Gastroesophageal sphincter (tissue), 4 donors: Measurements from ENCODE around the gene ZNF750. TPM values are rescaled to one million over a fixed set of nuclear protein-coding genes. Genes with fewer than 3 reads are reported as not detected.
A peak's percentile ranks its signal among the peaks of the same experiment; 100 is the strongest.

Source experiments
- ATAC-seq: fragments of 150-250 bp; one replicate; pipeline ENCODE4 v1.9.1; 2016; ENCODE audit warnings: mild to moderate bottlenecking, moderate library complexity
- H3K27ac ChIP-seq, 4 donors: fragments of 200-600 bp; sonication (generic) in 3 of 4; 1 replicate in 3 of 4; 2 replicates in 1 of 4; pipeline ENCODE4 v1.5.1; 2016 to 2019
- H3K27me3 ChIP-seq: fragments of 200-600 bp; sonication (generic); one replicate; pipeline ENCODE4 v1.5.1; 2019
- H3K36me3 ChIP-seq, 2 donors: fragments of 200-600 bp; sonication (generic); one replicate each; pipeline ENCODE4 v1.5.1; 2019; ENCODE audit warnings: control low read depth in 1 of 2
- H3K4me1 ChIP-seq, 3 donors: fragments of 200-600 bp; sonication (generic); 1 replicate in 2 of 3; 2 replicates in 1 of 3; pipeline ENCODE4 v1.5.1; 2016 to 2019; ENCODE audit warnings: control low read depth in 2 of 3
- H3K4me3 ChIP-seq, 2 donors: fragments of 200-600 bp; sonication (generic); one replicate each; pipeline ENCODE4 v1.5.1; 2019; ENCODE audit warnings: mild to moderate bottlenecking in 1 of 2, moderate library complexity in 1 of 2
- H3K9me3 ChIP-seq, 3 donors: fragments of 200-600 bp; sonication (generic); one replicate each; pipeline ENCODE4 v1.5.1; 2017 to 2019; ENCODE audit warnings: control low read depth in 2 of 3
- EP300 ChIP-seq: sonication (generic); formaldehyde crosslinking; IDR thresholded peaks from one replicate; pipeline ENCODE4 v1.6.1; 2017; ENCODE audit warnings: antibody characterized with exemption, mild to moderate bottlenecking
- POLR2A ChIP-seq, 2 donors: fragments of 450-650 bp; IDR thresholded peaks; one replicate each; pipeline ENCODE4 v1.6.1; 2017; ENCODE audit warnings: antibody characterized with exemption in 2 of 2, mild to moderate bottlenecking in 2 of 2, moderate library complexity in 1 of 2
- POLR2AphosphoS5 ChIP-seq: sonication (generic); formaldehyde crosslinking; IDR thresholded peaks from one replicate; pipeline ENCODE4 v1.6.1; 2017; ENCODE audit warnings: antibody characterized with exemption
- WGBS, 2 donors: methylation state at CpG; one replicate each; pipeline ENCODE4 v1.1.5; 2018; ENCODE audit warnings: low coverage in 1 of 2; 5-methylcytosine and 5-hydroxymethylcytosine counted together
- total RNA-seq, 4 donors: library from RNA; depleted of rRNA; stranded (reverse); fragments of >200 nt; gene quantifications; one replicate each; pipeline ENCODE4 v1.1.0, GENCODE V29; 2016
- TF ChIP-seq, protein P1 (sequence below), 4 experiments: fragments of 200-600 bp in 2 of 4; fragments of 450-650 bp in 2 of 4; sonication (generic) in 1 of 4; IDR thresholded peaks; one replicate each; pipeline ENCODE4 v1.5.1; 2017 to 2019; ENCODE audit warnings: antibody characterized with exemption in 4 of 4, mild to moderate bottlenecking in 2 of 4, moderate library complexity in 2 of 4

The ZNF750 gene
- total RNA-seq, 4 donors from 2014 or later = 0.46 to 1.6 (median 1.1) TPM; not detected in 1

DNA sequence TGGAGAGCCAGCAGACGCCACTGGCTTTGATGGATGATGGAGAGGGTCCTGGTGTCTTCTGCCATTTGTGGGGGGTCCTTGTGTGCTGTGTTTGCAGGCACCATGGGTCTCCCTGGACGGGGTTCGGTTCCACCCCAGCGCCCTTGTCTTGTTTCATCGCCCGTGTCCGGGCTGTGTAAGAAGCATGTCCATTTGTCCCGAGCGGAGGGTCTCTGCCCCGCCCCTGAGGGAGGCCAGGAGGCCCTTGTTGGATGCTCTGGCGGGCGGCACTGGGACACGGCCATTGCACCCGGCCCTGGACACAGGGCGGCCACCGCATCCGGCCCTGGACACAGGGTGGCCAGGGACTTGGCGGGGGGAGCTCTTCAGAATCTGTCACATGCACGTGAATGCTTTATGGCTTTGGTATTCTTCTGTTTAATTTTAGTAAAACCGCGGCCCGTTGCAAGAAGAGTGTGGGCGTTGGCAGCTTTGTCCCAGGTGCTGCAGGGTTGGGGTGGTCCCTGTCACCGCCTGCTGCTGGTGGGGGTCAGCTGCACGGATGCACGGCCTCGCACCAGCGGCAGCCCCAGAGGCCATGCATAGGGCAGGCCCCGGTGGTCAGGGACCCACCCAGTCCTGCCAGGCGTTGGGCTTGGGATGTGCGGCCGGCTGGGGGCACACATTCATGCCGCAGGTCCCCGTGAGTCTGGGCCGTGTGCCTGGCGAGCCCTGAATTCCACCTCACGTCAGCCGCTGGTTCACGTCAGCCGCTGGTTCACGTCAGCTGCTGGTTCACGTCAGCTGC lies 21.0 kb upstream of the ZNF750 start:
- peak overlapping the region in 2 of 4 donors; percentile 24 to 41 for H3K27ac ChIP-seq
- peaks cover 0 to 36% (median 0%) of the 10 kb centered on the region in 3 donors for H3K4me1 ChIP-seq
- no peak for TF ChIP-seq POLR2A (IDR thresholded peaks at IDR 0.05)
- no peak for TF ChIP-seq EP300
- TF ChIP-seq, protein P1, sequence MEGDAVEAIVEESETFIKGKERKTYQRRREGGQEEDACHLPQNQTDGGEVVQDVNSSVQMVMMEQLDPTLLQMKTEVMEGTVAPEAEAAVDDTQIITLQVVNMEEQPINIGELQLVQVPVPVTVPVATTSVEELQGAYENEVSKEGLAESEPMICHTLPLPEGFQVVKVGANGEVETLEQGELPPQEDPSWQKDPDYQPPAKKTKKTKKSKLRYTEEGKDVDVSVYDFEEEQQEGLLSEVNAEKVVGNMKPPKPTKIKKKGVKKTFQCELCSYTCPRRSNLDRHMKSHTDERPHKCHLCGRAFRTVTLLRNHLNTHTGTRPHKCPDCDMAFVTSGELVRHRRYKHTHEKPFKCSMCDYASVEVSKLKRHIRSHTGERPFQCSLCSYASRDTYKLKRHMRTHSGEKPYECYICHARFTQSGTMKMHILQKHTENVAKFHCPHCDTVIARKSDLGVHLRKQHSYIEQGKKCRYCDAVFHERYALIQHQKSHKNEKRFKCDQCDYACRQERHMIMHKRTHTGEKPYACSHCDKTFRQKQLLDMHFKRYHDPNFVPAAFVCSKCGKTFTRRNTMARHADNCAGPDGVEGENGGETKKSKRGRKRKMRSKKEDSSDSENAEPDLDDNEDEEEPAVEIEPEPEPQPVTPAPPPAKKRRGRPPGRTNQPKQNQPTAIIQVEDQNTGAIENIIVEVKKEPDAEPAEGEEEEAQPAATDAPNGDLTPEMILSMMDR (IDR thresholded peaks at IDR 0.05) = no peak
- no peak for TF ChIP-seq POLR2AphosphoS5
- 96 to 100% methylated on average over 1 to 6 of the region's 42 CpGs for WGBS, 2 donors
- H3K4me3 ChIP-seq = no peak overlapping the region
- no peak for ATAC-seq
- no peaks in the 10 kb centered on the region for H3K27me3 ChIP-seq
- H3K9me3 ChIP-seq = no peaks in the 10 kb centered on the region
- H3K36me3 ChIP-seq = no peaks in the 10 kb centered on the region

- H3K27ac ChIP-seq = peak overlapping the region in 3 of 4 donors; percentile 24 to 41 (median 30)
- no peaks in the 10 kb centered on the region for H3K9me3 ChIP-seq
- peak; percentile 61 for ATAC-seq
- no peaks in the 10 kb centered on the region for H3K27me3 ChIP-seq
- H3K36me3 ChIP-seq = peaks cover 0 to 8% of the 10 kb centered on the region in 2 donors
- H3K4me3 ChIP-seq = no peak overlapping the region
- TF ChIP-seq, protein P1 (IDR thresholded peaks at IDR 0.05) = no peak
- H3K4me1 ChIP-seq = peaks cover 0 to 34% (median 0%) of the 10 kb centered on the region in 3 donors
- 47% methylated on average over 3 of the region's 23 CpGs; no CpG with 5 or more reads in 1 of the 2 donors for WGBS, 2 donors
These were observed 19.9 kb upstream of the ZNF750 start for GRCh38 chr17:82859431-82860403.

GRCh38 chr17:82858376-82859126 lies 18.7 kb upstream of the ZNF750 start:
- Histone ChIP-seq H3K36me3 (peaks cover 0 to 14% of the 10 kb centered on the region in 2 donors), H3K27me3 (no peaks in the 10 kb centered on the region), H3K4me1 (peaks cover 0 to 22% (median 0%) of the 10 kb centered on the region in 3 donors), H3K27ac (no peak overlapping the region), H3K9me3 (no peaks in the 10 kb centered on the region), H3K4me3 (no peak overlapping the region)
- TF ChIP-seq, protein P1 (IDR thresholded peaks at IDR 0.05) = no peak
- no peak for TF ChIP-seq POLR2AphosphoS5
- TF ChIP-seq EP300 = no peak
- no peak for TF ChIP-seq POLR2A (IDR thresholded peaks at IDR 0.05)
- ATAC-seq = no peak
- 81 to 94% methylated on average over 3 to 12 of the region's 28 CpGs for WGBS, 2 donors

- WGBS, 2 donors = 67 to 80% methylated on average over 4 to 9 of the region's 15 CpGs
- TF ChIP-seq, protein P1 (IDR thresholded peaks at IDR 0.05) = no peak
- no peak for TF ChIP-seq POLR2AphosphoS5
- no peak for TF ChIP-seq EP300
- TF ChIP-seq POLR2A (IDR thresholded peaks at IDR 0.05) = no peak
- no peaks in the 10 kb centered on the region for H3K9me3 ChIP-seq
- peaks cover 0 to 14% of the 10 kb centered on the region in 2 donors for H3K36me3 ChIP-seq
- H3K4me3 ChIP-seq = no peak overlapping the region
- ATAC-seq = no peak
- H3K4me1 ChIP-seq = peaks cover 0 to 17% (median 0%) of the 10 kb centered on the region in 3 donors
- H3K27me3 ChIP-seq = no peaks in the 10 kb centered on the region
- no peak overlapping the region for H3K27ac ChIP-seq
These were observed 16.5 kb upstream of the ZNF750 start for GRCh38 chr17:82856361-82856760.
